ENCODE measurements around the gene SLIT1. TPM values are rescaled to one million over a fixed set of nuclear protein-coding genes. Genes with fewer than 3 reads are reported as not detected.
"Not testable (repeated sequence)": the region's sequence is repeated elsewhere in the genome, so short reads cannot be mapped to it uniquely, and the experiment has no call there.

SLIT1 gene
- total RNA-seq, 1 experiment from 2014 or later: not detected

- intact Hi-C loops (cut with micrococcal nuclease): no loop called here
- no peaks in the 10 kb centered on the region for H3K36me3 Mint-ChIP-seq (ENCODE audit: insufficient read depth, unreplicated experiment)
- no peak overlapping the region for H3K4me3 Mint-ChIP-seq (ENCODE audit: unreplicated experiment)
- BruUV-seq (replicated peaks): no TSS peak
- no peak for DNase-seq (ENCODE audit: unreplicated experiment)
- no peak overlapping the region for H3K27ac Mint-ChIP-seq (ENCODE audit: low read depth, unreplicated experiment)
- H3K9me3 Mint-ChIP-seq (ENCODE audit: unreplicated experiment): no peaks in the 10 kb centered on the region
- no peaks in the 10 kb centered on the region for H3K4me1 Mint-ChIP-seq (ENCODE audit: insufficient read depth, unreplicated experiment)
- TF ChIP-seq CTCF (IDR thresholded peaks at IDR 0.05; ENCODE audit: unreplicated experiment): no peak
- H3K27me3 Mint-ChIP-seq (ENCODE audit: insufficient read depth, unreplicated experiment): peaks cover 80% of the 10 kb centered on the region
- POLR2A ChIA-PET: no interaction called here
- CTCF ChIA-PET: interaction anchor here (0.5 to 4.8 kb wide), 2 partner anchors 15 to 712 kb away, joined by 3 to 29 read pairs; no protein-coding TSS in a partner anchor
These were observed 98.5 kb downstream of the SLIT1 start for GRCh38 chr10:97087296-97087695.

- no peaks in the 10 kb centered on the region for H3K36me3 Mint-ChIP-seq (ENCODE audit: insufficient read depth, unreplicated experiment)
- BruUV-seq (replicated peaks): no TSS peak
- peaks cover 74% of the 10 kb centered on the region for H3K27me3 Mint-ChIP-seq (ENCODE audit: insufficient read depth, unreplicated experiment)
- no peak overlapping the region for H3K27ac Mint-ChIP-seq (ENCODE audit: low read depth, unreplicated experiment)
- ChIA-PET CTCF (interaction anchor here (0.9 kb wide), 1 partner anchor 15 kb away, joined by 4 read pairs; no protein-coding TSS in a partner anchor), POLR2A (no interaction called here)
- H3K9me3 Mint-ChIP-seq (ENCODE audit: unreplicated experiment): no peaks in the 10 kb centered on the region
- intact Hi-C loops (cut with micrococcal nuclease): no loop called here
- no peaks in the 10 kb centered on the region for H3K4me1 Mint-ChIP-seq (ENCODE audit: insufficient read depth, unreplicated experiment)
- TF ChIP-seq CTCF (IDR thresholded peaks at IDR 0.05; ENCODE audit: unreplicated experiment): no peak
- no peak overlapping the region for H3K4me3 Mint-ChIP-seq (ENCODE audit: unreplicated experiment)
- DNase-seq (ENCODE audit: unreplicated experiment): no peak
These were observed 99.2 kb downstream of the SLIT1 start for GRCh38 chr10:97086530-97086929.

- intact Hi-C loops (cut with micrococcal nuclease): no loop called here
- POLR2A ChIA-PET: no interaction called here
- H3K4me3 Mint-ChIP-seq (ENCODE audit: unreplicated experiment): no peak overlapping the region
- H3K4me1 Mint-ChIP-seq (ENCODE audit: insufficient read depth, unreplicated experiment): no peaks in the 10 kb centered on the region
- H3K27me3 Mint-ChIP-seq (ENCODE audit: insufficient read depth, unreplicated experiment): peaks cover 67% of the 10 kb centered on the region
- BruUV-seq (replicated peaks): no TSS peak
- H3K36me3 Mint-ChIP-seq (ENCODE audit: insufficient read depth, unreplicated experiment): no peaks in the 10 kb centered on the region
- CTCF ChIA-PET: interaction anchor here (1.2 to 4.6 kb wide), 2 partner anchors 46 to 126 kb away, joined by 5 to 32 read pairs; no protein-coding TSS in a partner anchor
- no peak for TF ChIP-seq CTCF (IDR thresholded peaks at IDR 0.05; ENCODE audit: unreplicated experiment)
- H3K27ac Mint-ChIP-seq (ENCODE audit: low read depth, unreplicated experiment): no peak overlapping the region
- H3K9me3 Mint-ChIP-seq (ENCODE audit: unreplicated experiment): no peaks in the 10 kb centered on the region
- DNase-seq (ENCODE audit: unreplicated experiment): no peak
These were observed 102.4 kb downstream of the SLIT1 start for GRCh38 chr10:97083228-97083829.

- CTCF ChIA-PET: interaction anchor here (0.6 to 4.6 kb wide), 12 partner anchors 8 to 1087 kb away, joined by 3 to 32 read pairs (median 6); no protein-coding TSS in a partner anchor
- POLR2A ChIA-PET; BruUV-seq (replicated peaks): not testable (repeated sequence)
These were observed 103.2 kb downstream of the SLIT1 start for GRCh38 chr10:97082575-97082974.

More at GRCh38 chr10:97082575-97082974, 103.2 kb downstream of the SLIT1 start:
- H3K4me3 Mint-ChIP-seq (ENCODE audit: unreplicated experiment); H3K9me3 Mint-ChIP-seq (ENCODE audit: unreplicated experiment); DNase-seq (ENCODE audit: unreplicated experiment); H3K27ac Mint-ChIP-seq (ENCODE audit: low read depth, unreplicated experiment); H3K36me3 Mint-ChIP-seq (ENCODE audit: insufficient read depth, unreplicated experiment); intact Hi-C loops (cut with micrococcal nuclease); H3K4me1 Mint-ChIP-seq (ENCODE audit: insufficient read depth, unreplicated experiment): not testable (repeated sequence)
- H3K27me3 Mint-ChIP-seq (ENCODE audit: insufficient read depth, unreplicated experiment): peaks cover 70% of the 10 kb centered on the region

Measured in MCF 10A (cell line).